BE2C (cell line): ENCODE data around the gene PPP4R3A.

Source experiments
- DNase-seq: peaks from one replicate; pipeline ENCODE4 v3.0.0-alpha.2; 2020
- H3K27me3 ChIP-seq: fragments of 250-450 bp; sonication (Bioruptor Pico); 2 replicates; pipeline ENCODE4 v1.5.1; 2020; ENCODE audit warnings: mild to moderate bottlenecking
- H3K36me3 ChIP-seq: fragments of 250-450 bp; sonication (Bioruptor Pico); 2 replicates; pipeline ENCODE4 v1.5.1; 2020; ENCODE audit warnings: mild to moderate bottlenecking
- H3K4me1 ChIP-seq: fragments of 250-450 bp; sonication (Bioruptor Pico); 2 replicates; pipeline ENCODE4 v1.5.1; 2020
- H3K4me3 ChIP-seq: 2 replicates; pipeline ENCODE4 v1.5.1; 2011; ENCODE audit warnings: low read depth, low read length
- H3K9me3 ChIP-seq: fragments of 250-450 bp; sonication (Bioruptor Pico); 2 replicates; pipeline ENCODE4 v1.5.1; 2020
- CTCF ChIP-seq: IDR thresholded peaks from 2 replicates; pipeline ENCODE4 v1.5.1; 2012; ENCODE audit warnings: mild to moderate bottlenecking, low read depth, low read length

The PPP4R3A gene

GRCh38 chr14:91493169-91493568 lies 16.9 kb downstream of the PPP4R3A start:
- DNase-seq, result no peak
- Histone ChIP-seq H3K27me3 (no peaks in the 10 kb centered on the region), H3K4me1 (peaks cover 2% of the 10 kb centered on the region; the same call in 1 of the 2 replicates), H3K4me3 (no peak overlapping the region), H3K9me3 (no peaks in the 10 kb centered on the region), H3K36me3 (peaks cover 30% of the 10 kb centered on the region)
- TF ChIP-seq CTCF, result no peak

GRCh38 chr14:91484744-91485143 lies 25.4 kb downstream of the PPP4R3A start:
- Histone ChIP-seq H3K36me3 (peaks cover 87% of the 10 kb centered on the region), H3K4me3 (no peak overlapping the region), H3K4me1 (no peaks in the 10 kb centered on the region), H3K27me3 (no peaks in the 10 kb centered on the region), H3K9me3 (no peaks in the 10 kb centered on the region)
- TF ChIP-seq CTCF, result no peak
- no peak for DNase-seq

- Histone ChIP-seq H3K36me3 (peaks cover 87% of the 10 kb centered on the region), H3K4me3 (no peak overlapping the region), H3K4me1 (no peaks in the 10 kb centered on the region), H3K9me3 (no peaks in the 10 kb centered on the region), H3K27me3 (no peaks in the 10 kb centered on the region)
- TF ChIP-seq CTCF, result peak; percentile 28
- no peak for DNase-seq
These were observed 25.9 kb downstream of the PPP4R3A start for GRCh38 chr14:91484186-91484585.

- no peak for DNase-seq
- H3K9me3 ChIP-seq, result no peaks in the 10 kb centered on the region
- no peak overlapping the region for H3K4me3 ChIP-seq
- H3K27me3 ChIP-seq, result no peaks in the 10 kb centered on the region
- H3K4me1 ChIP-seq, result no peaks in the 10 kb centered on the region
- no peak for TF ChIP-seq CTCF
- H3K36me3 ChIP-seq, result peaks cover 92% of the 10 kb centered on the region
These were observed 27.7 kb downstream of the PPP4R3A start for GRCh38 chr14:91482263-91483013.

- peaks cover 99% of the 10 kb centered on the region for H3K36me3 ChIP-seq
- TF ChIP-seq CTCF, result no peak
- H3K4me3 ChIP-seq, result no peak overlapping the region
- no peaks in the 10 kb centered on the region for H3K9me3 ChIP-seq
- no peak for DNase-seq
- no peaks in the 10 kb centered on the region for H3K27me3 ChIP-seq
- no peaks in the 10 kb centered on the region for H3K4me1 ChIP-seq
These were observed 32.7 kb downstream of the PPP4R3A start for GRCh38 chr14:91477388-91477787.

- Histone ChIP-seq H3K27me3 (no peaks in the 10 kb centered on the region), H3K4me3 (no peak overlapping the region), H3K9me3 (peaks cover 4% of the 10 kb centered on the region; the same call in 1 of the 2 replicates), H3K36me3 (peaks cover 90% of the 10 kb centered on the region), H3K4me1 (no peaks in the 10 kb centered on the region)
- TF ChIP-seq CTCF, result no peak
- DNase-seq, result no peak
These were observed 37.1 kb downstream of the PPP4R3A start for GRCh38 chr14:91473046-91473445.
